ENCODE results near the gene ZNF304. TPM values are rescaled to one million over a fixed set of nuclear protein-coding genes. Genes with fewer than 3 reads are reported as not detected.

ZNF304 gene
- total RNA-seq: 6.2 and 6.5 TPM in 2 replicates

DNA sequence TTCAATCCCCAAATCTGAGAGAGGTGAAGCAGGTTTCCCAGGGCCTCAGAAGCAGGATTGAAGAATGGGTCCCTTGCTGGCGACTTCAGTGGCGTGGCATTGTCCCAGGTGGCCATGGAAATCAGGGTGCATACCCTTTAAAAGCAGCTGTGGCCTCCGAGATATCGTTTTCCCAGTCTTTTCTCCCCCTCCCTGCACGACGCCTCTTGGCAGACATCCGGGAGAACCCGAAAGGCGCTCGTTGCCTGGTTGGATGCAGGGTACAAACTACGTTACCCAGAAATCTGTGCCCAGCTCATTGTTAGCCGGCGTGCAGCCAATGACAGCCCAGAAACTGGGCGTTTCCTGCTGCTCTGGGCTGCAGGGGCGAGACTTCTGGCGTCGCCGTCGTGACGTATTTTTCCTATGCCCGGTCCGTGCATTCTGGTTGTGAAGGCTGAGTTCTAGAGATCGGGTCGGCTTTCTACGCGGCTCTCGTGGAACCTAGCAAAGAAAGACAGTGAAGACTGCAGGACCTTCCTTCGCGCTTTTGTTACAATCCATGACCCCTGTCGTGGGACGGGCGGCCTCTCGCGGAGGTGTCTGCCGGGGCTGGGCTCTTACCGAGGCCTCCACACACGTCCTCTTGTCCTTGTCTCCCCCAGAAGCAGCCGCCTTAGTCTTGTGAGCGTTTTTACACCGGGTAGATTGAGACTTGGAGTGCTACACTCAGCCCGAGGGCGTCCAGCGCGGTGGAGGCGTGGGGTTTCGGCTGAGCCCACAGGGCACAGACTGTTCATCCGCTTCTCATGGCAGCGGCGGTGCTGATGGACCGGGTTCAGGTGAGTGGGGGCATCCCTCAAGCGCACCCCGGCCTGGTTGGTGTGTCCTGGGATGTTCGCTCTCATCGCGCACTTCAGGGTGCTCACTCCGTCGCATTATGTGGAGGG, at the start of gene ZNF304:
TSS of gene ZNF304 (plus strand) at position 395 of the 929 bp plus-strand sequence. CDS start at position 789, 394 bp downstream.

GRCh38 chr19:57320180-57321084, 30.6 kb upstream of the ZNF304 start, which contains the start of gene ZNF543:
TSS of gene ZNF543 (plus strand) at chr19:57320472. CDS start at chr19:57320854, 382 bp downstream.

GRCh38 chr19:57362997-57363687, 12.1 kb downstream of the ZNF304 start, which contains the start of the genes TRAPPC2B and ZNF547:
TSS of gene TRAPPC2B (plus strand) at chr19:57363551. CDS start at chr19:57364834, 1,283 bp downstream.
TSS of gene ZNF547 (plus strand) at chr19:57363551. CDS start at chr19:57368556, 5,005 bp downstream.

DNA sequence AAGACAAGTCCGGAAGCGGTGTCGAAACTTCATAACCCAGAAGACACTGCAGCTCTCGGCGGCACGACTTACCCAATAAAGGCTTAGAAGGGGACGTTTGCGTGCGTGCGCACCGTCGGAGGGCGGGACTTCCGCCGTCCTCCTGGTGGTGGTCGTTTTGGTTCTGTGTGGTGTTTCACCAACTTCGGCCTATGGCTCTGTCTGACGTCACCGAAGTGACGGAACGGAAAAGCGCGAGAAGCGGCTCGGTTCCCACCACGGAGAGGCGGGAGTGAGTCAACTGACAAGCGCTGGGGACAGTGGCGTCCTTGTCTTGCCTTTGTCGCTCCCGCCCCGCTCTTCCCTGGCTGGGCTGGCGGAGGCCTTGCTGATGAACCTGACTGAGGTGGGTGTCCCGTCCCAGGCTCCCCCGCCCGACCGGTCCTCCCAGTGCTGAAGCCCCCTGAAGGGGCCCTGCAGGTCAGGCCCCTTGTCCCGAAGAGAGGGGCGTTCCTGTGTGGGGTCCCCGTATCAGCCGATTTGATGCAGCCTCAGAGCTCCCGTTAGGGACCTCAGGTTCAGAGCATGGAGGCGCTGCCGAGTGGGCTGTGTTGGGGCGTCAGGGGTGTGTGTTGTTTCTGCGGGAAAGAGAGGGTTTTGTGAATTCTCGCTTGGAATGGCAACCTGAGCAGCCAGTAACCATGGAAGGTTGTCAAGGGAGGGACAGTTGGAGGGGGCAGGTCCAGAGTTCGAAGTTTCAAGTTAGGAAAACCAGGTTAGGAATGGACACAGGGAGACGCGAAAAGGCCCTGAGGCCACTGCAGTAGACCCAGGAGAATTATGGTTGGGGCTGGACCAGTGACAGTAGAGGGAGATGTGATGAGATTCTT, 38.9 kb downstream of the ZNF304 start, which contains the start of gene ZNF548:
TSS of gene ZNF548 (plus strand) at position 125 of the 869 bp plus-strand sequence. CDS start at position 371, 246 bp downstream.

Other genes with a start within 250 kb of the ZNF304 start
- gene USP29, start 231.3 kb upstream of the ZNF304 start, total RNA-seq: not detected in 2 replicates
- gene ZIM3, start 206.1 kb upstream of the ZNF304 start, total RNA-seq: not detected in 2 replicates
- not detected in 2 replicates for gene DUXA, start 183.8 kb upstream of the ZNF304 start, total RNA-seq
- gene ZNF264, start 159.8 kb upstream of the ZNF304 start, total RNA-seq: 12.5 and 18.4 TPM in 2 replicates
- gene AURKC, start 120.2 kb upstream of the ZNF304 start, total RNA-seq: 0.39 and 0.73 TPM in 2 replicates
- gene ZNF805, start 110.6 kb upstream of the ZNF304 start, total RNA-seq: 16.2 and 17.4 TPM in 2 replicates
- 44.2 and 54.4 TPM in 2 replicates for gene ZNF460, start 70.8 kb upstream of the ZNF304 start, total RNA-seq
- 5.9 and 7.0 TPM in 2 replicates for gene ZNF543, start 30.8 kb upstream of the ZNF304 start, total RNA-seq
- 4.5 and 7.3 TPM in 2 replicates for gene TRAPPC2B, start 12.3 kb downstream of the ZNF304 start, total RNA-seq
- gene ZNF547, start 12.3 kb downstream of the ZNF304 start, total RNA-seq: 0.73 and 1.8 TPM in 2 replicates
- 10.9 and 11.0 TPM in 2 replicates for gene ZNF548, start 38.6 kb downstream of the ZNF304 start, total RNA-seq
- gene ZNF17, start 59.9 kb downstream of the ZNF304 start, total RNA-seq: 7.3 and 8.8 TPM in 2 replicates
- gene ZNF749, start 84.1 kb downstream of the ZNF304 start, total RNA-seq: 5.9 and 10.9 TPM in 2 replicates
- gene VN1R1, start 105.9 kb downstream of the ZNF304 start, total RNA-seq: under 0.01 and 0.39 TPM in 2 replicates
- 7.0 and 10.4 TPM in 2 replicates for gene ZNF772, start 126.3 kb downstream of the ZNF304 start, total RNA-seq
- gene ZNF419, start 136.5 kb downstream of the ZNF304 start, total RNA-seq: 5.7 and 7.3 TPM in 2 replicates
- 8.0 and 8.5 TPM in 2 replicates for gene ZNF773, start 148.7 kb downstream of the ZNF304 start, total RNA-seq
- 1.8 and 2.5 TPM in 2 replicates for gene ZNF549, start 176.1 kb downstream of the ZNF304 start, total RNA-seq
- 5.1 and 5.9 TPM in 2 replicates for gene ZNF550, start 208.6 kb downstream of the ZNF304 start, total RNA-seq
- 3.3 and 4.8 TPM in 2 replicates for gene ZNF416, start 227.6 kb downstream of the ZNF304 start, total RNA-seq
- 4.4 and 4.9 TPM in 2 replicates for gene ZIK1, start 232.9 kb downstream of the ZNF304 start, total RNA-seq
- gene ZNF530, start 248.6 kb downstream of the ZNF304 start, total RNA-seq: 2.2 and 2.7 TPM in 2 replicates

Measured in subcutaneous preadipocyte (primary cell).